ENCODE data around the gene SLC27A5.

The SLC27A5 gene

GRCh38 chr19:58536852-58537798 lies 25.3 kb upstream of the SLC27A5 start:
- ChIA-PET POLR2A (interaction anchor here (0.6 kb wide), 1 partner anchor 26 kb away, joined by 5 read pairs; no protein-coding TSS in a partner anchor), CTCF (interaction anchor here (1.2 kb wide), 1 partner anchor 18 kb away, joined by 3 read pairs; no protein-coding TSS in a partner anchor)
- DNase-seq (ENCODE audit: extremely low spot score): no peak
- no peak for TF ChIP-seq CTCF (IDR thresholded peaks at IDR 0.05; ENCODE audit: control extremely low read depth, extremely low read depth, low read depth, missing control alignments)

- no peak for TF ChIP-seq CTCF (IDR thresholded peaks at IDR 0.05; ENCODE audit: control extremely low read depth, extremely low read depth, low read depth, missing control alignments)
- no peak for DNase-seq (ENCODE audit: extremely low spot score)
- POLR2A ChIA-PET: no interaction called here
- CTCF ChIA-PET: interaction anchor here (0.6 to 3.4 kb wide), 2 partner anchors 16 to 28 kb away, joined by 3 to 30 read pairs; partner anchors contain the start of gene ZBTB45
These were observed 24.1 kb upstream of the SLC27A5 start for GRCh38 chr19:58535857-58536256.

GRCh38 chr19:58531034-58531840 lies 19.4 kb upstream of the SLC27A5 start:
- TF ChIP-seq CTCF (IDR thresholded peaks at IDR 0.05; ENCODE audit: control extremely low read depth, extremely low read depth, low read depth, missing control alignments): no peak
- CTCF ChIA-PET: interaction anchor here (1.3 to 1.5 kb wide), 2 partner anchors 12 to 17 kb away, joined by 3 to 11 read pairs; partner anchors contain the start of gene ZBTB45
- no peak for DNase-seq (ENCODE audit: extremely low spot score)
- POLR2A ChIA-PET: no interaction called here

GRCh38 chr19:58529405-58529804 lies 17.6 kb upstream of the SLC27A5 start:
- DNase-seq (ENCODE audit: extremely low spot score): no peak
- ChIA-PET POLR2A (no interaction called here), CTCF (interaction anchor here (1.2 kb wide), 1 partner anchor 9 kb away, joined by 6 read pairs; the partner anchor contains the start of gene ZBTB45)
- no peak for TF ChIP-seq CTCF (IDR thresholded peaks at IDR 0.05; ENCODE audit: control extremely low read depth, extremely low read depth, low read depth, missing control alignments)

GRCh38 chr19:58522709-58523108 lies 10.9 kb upstream of the SLC27A5 start:
- ChIA-PET POLR2A (interaction anchor here (0.7 kb wide), 1 partner anchor 25 kb away, joined by 5 read pairs; no protein-coding TSS in a partner anchor), CTCF (interaction anchor here (1.0 to 2.0 kb wide), 2 partner anchors 9 to 59 kb away, joined by 3 to 9 read pairs; no protein-coding TSS in a partner anchor)
- DNase-seq (ENCODE audit: extremely low spot score): no peak
- TF ChIP-seq CTCF (IDR thresholded peaks at IDR 0.05; ENCODE audit: control extremely low read depth, extremely low read depth, low read depth, missing control alignments): no peak

GRCh38 chr19:58521651-58522050 lies 9.9 kb upstream of the SLC27A5 start:
- CTCF ChIA-PET: interaction anchor here (2.0 to 5.9 kb wide), 7 partner anchors 8 to 60 kb away, joined by 9 to 60 read pairs (median 30); partner anchors contain the start of genes TRIM28 and UBE2M
- TF ChIP-seq CTCF (IDR thresholded peaks at IDR 0.05; ENCODE audit: control extremely low read depth, extremely low read depth, low read depth, missing control alignments): no peak
- no peak for DNase-seq (ENCODE audit: extremely low spot score)
- POLR2A ChIA-PET: no interaction called here

Data from GM10248 (cell line).